Stimulated activated CD8-positive, alpha-beta memory T cell treated with anti-CD3 and anti-CD28 coated beads, Interleukin-4, amount 100 ng/mL, for 4 hours (primary cell): ENCODE data around the gene PGBD5.

ENCODE experiments used
- DNase-seq, 2 donors: peaks; one replicate each; pipeline ENCODE4 v3.0.0-alpha.2; 2020; ENCODE audit warnings: low read depth in 2 of 2, low spot score in 1 of 2

The PGBD5 gene

DNA sequence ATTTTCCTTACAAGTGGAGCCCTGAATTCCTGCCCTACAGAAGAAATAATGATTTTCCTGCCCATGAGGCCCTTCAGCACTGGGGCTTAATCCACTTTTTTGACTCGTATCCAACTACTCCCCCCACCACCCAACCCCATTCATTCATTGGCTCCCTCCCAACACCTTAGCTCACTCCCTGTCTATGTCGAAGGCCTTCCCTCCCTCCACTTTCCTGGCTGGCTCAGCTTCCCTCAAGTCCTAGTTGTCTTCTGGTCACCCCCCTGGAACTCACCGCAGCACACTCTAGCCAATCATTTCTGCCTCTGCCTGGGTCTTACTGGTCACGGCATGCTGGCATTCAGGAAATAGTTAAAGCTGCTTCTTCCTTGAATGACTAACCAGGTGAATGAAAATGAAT is 118.9 kb downstream of the PGBD5 start:
- no peak for DNase-seq

DNA sequence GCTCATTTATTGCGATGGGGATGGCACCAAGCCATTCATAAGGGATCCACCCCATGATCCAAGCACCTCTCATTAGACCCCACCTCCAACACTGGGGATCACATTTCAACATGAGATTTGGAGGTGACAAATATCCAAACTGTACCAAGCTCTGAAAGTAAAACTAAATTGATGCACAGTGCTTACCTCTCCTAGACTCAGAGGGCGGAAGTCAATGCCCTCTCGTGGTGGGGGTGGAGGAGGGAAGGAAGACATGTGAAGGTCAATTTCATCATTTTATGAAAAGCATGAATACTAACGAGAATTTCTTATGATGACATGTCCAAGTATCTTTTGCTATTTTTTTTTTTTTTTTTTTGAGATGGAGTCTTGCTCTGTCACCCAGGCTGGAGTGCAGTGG is 120.0 kb downstream of the PGBD5 start:
- no peak for DNase-seq

DNA sequence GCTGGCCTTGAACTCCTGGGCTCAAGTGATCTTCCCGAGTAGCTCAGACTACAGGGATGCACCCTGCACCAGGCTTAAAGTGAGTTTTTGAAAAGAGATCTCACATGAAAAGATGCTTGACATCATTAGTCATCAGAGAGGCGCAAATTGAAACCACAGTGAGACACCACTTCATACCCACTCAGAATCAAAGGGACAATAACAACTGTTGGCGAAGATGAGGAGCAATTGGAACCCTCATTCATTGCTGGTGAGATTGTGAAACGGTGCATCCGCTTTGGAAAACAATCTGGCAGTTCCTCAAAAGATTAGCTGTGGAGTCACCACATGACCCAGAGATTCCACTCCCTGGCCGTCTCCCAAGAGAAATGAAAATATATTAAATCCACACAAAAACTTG is 122.3 kb downstream of the PGBD5 start:
- no peak for DNase-seq

DNA sequence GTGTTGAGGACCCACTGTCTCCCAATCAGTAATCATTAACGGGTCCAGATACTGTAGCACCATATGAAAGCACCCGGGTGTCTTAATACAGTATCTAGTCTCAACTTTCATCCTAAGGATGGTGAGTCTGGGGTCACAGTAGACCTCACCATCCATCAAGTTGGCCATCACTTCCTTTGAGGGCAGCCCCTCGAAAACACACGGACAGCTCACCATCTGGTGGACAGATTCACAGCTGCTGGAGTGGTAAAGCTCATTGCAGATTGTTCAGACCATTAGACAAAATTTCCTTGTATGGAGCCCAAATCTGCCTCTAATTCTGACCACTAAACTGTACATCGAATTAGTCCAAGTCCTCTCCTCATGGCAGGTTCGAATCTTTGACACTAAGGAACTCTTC is 123.1 kb downstream of the PGBD5 start:
- no peak for DNase-seq

DNA sequence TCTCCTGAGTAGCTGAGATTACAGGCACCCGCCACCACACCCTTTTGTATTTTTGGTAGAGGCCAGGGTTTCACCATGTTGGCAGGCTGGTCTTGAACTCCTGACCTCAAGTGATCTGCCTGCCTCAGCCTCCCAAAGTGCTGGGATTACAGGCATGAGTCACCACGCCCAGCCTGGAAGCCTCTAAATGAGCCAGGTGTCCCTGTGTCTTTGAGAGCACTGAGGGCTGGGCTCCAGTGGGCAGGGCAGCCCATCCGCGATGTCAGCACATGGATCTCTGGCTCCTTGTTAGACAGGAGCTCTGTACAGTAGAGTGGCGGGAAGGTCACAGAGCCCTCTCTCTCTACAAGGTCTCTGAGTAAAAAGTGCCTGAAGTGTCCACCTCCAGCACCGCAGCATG is 124.3 kb downstream of the PGBD5 start:
- DNase-seq = no peak

DNA sequence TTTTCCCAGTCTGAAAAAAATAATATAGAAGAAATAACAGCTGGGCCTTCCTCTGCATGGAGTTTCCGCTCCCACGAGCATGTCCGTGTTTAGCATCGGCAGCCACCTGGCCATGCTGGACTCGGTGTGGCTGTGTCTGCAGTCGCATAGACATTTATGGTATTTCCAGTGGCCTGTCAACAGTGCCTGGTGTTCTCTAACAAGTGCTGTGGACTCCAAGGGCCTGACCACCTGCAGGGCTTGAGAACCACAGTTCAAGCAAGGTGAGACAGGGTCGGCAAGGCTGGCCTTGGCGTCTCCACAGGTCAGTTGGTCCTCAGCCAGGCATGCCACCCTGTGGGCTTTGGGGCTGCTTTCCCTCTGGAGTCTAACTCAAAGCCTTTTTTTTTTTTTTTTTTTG is 124.8 kb downstream of the PGBD5 start:
- no peak for DNase-seq

DNA sequence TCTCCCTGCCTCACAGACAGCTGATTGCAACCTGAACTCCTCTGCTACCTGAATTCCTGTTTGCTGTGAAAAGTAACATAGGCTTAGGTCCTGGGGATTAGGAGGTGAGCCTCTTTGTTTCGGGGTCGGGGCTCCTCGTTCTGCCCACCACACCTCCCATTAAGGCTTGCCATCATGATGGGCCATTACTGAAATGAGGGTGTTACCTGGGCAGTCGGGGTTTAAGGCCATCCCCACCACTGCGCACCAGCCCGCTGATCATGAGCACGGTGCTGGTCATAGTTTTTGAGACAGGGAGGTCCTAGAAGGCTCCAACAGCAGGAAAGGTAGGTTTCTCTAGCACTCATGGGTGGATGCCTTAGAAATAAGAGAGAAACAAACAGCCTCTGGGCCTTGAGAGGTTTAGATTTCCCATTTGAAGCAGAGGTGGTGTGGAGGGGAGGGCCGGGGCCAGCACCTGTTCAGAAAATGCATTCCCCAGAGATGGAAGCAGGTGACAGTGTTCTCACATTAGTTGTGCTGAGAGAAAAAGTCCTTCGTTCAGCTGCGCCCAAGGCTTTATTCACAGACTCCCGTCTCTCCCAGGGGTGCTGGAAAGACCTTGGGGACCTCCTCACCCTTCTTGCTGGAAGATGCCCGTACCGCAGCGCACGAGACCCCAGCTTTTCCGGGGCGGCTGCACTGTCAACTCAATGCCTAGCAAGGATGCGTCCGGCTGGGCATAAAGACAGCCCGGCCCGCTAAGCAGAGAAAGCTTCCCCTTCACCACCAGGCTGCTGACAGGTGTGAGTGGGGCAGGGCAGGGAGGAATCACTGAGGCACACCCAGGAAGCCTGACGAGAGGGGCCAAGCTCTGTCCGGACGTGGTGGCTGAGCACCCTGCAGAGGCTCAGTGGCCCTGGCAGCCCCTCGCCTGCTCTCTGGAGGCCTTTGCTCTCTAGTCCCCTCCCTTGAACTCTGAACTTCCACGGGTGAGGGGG is 125.5 kb downstream of the PGBD5 start:
- no peak for DNase-seq

DNA sequence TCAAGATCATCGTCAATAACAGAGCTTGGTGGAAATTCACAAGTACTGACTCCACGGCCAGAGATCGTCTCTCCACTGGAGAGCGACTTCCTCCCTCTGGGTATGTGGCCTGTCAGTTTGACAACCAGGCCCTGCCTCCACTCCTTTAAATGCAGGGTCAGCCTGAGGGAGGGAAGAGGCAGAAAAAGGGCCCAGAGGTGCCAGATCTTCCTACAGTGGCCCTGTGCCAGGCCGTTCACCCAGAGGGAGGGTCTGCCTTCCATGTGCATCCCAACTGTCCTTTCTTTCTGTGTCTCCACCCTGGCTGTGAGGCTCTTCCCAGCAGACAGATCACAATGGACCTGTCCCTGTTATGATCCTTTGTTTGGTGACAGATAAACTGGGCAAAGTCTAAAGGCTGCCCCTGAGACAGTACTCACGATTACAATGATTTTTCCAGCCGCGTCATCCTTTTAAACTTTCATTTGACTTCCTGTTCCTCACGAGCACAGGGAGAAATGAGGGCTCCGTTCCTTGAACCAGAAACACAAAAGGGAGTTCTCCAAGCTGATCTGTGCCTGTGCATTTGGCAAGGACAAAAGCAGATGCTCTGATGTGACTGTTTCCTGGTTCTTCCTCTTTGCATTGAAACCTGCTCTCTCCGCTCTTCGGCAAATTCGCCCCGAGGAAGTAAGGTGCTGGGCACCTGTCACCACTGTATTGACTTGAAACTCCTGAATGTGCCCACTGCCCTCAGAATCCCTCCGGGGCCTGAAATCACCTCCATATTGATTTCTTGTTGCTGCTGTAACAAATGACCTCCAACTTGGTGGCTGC is 126.7 kb downstream of the PGBD5 start:
- DNase-seq = no peak

DNA sequence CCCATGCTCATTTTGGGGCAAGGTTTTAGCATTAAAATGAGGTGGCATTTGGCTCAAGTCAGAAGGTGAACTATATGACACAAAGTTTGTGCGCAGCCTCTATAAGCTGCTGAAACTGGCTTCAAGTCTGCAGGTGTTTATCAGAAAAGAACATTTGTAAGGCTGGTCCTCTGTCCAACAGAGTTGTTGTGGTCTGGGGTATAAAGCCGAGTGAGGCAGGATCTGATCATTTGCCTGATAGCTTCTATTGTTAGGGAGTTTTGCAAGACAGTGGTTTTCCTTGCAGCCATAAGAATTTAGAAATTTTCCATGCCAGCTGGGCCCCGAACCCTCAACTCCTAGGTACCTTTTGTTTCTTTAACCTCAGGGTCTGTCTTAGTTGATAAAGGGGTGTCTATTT is 130.8 kb downstream of the PGBD5 start:
- DNase-seq = no peak

DNA sequence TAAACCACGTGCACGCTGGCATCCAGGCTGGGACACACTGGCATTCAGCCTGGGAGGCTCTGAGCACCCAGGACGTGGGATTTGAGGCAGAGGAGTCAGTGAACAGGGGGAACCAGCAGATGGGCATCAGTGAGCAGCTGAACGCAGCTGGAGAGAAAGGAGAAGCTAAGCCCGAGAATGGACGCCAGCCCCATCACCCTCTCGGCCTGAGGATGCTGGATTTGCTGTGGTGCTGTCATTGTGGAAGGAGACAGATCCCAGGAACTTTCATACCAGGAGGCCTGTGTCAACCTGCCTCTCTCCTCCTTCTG is 132.8 kb downstream of the PGBD5 start:
- no peak for DNase-seq

DNA sequence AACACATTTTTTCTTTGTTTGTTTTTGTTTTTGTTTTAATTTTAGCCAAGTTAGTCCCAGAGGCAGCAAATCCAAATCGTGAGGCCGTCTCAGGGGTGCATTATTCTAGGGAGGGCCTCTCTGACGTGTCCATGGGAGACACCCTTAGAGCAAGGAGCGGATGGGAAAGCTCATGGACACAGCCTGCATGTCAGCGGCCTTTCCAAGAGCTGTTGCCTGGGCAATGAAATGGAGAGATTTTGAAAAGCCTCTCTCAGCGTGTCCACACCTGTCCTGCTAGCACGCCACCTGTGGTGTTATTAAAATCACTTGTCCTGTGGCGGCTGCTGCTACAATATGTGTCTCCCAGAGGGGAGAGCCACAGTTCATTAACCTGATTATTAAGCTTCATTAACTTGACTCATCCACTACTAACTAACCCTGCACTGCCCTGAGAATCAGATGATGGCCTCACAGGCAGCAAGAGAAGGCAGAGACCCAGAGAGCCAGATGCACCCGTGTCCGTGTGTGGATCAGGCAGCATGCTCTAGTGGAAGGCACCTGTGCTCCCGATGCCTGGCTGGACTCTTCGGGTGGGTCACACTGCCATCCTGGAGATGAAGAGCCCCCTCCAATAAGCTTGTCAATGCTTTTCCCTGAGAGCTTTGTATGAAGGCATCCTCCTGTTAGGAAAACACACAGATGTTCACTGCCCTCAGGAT is 133.3 kb downstream of the PGBD5 start:
- no peak for DNase-seq

DNA sequence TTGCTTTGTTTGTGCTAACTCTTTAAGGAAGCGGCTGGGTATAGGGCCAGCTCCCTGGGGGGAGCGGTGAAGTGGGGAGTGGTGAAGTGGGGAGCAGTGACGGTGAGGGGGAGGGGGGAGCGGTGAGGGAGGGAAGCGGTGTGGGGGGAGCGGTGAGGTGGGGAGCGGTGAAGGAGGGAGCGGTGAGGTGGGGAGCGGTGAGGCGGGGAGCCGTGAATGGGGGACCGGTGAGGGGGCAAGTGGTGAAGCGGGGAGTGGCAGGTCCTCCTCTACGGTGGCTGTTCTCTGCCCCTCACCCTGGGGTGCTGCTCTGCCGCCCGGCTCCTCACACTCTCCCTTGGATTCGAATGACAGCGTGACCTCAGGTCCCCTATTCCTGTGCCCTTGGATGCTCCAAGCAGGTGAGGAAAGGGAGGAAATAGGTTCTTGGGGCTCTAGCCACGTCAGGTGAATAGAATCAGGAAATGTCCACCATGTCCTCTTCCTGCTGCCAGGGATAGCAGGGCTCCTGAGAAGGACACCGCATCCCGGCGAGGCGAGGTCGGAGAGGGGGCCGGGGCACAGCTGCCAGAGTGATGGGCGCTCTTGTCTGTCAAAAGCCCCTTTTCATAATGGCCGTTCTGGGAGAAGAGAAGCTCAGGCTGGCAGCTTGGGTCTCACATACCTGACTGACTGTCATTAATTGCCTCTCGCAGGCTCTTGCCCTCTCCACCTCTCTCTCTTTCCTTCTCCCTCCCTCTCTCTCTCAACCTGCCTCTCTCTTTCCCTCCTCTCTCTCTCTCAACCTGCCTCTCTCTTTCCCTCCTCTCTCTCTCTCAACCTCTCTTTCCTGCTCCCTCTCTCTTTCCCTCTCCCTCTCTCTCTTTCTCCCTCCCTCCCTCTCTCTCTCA is 134.2 kb downstream of the PGBD5 start:
- DNase-seq = no peak

DNA sequence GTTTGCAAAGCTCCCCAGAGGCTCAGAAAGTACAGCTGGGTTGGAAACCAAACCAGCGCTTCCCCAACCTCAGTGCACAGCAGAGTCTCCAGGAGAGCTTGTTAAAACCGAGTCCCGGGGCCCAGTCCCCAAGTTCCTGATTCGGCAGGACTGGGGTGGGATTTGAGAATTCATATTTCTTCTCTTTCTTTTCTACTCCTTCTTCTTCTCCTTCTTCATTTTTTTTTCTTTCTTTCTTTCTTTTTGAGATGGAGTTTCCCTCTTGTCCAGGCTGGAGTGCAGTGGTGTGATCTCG is 136.8 kb downstream of the PGBD5 start:
- DNase-seq = no peak

DNA sequence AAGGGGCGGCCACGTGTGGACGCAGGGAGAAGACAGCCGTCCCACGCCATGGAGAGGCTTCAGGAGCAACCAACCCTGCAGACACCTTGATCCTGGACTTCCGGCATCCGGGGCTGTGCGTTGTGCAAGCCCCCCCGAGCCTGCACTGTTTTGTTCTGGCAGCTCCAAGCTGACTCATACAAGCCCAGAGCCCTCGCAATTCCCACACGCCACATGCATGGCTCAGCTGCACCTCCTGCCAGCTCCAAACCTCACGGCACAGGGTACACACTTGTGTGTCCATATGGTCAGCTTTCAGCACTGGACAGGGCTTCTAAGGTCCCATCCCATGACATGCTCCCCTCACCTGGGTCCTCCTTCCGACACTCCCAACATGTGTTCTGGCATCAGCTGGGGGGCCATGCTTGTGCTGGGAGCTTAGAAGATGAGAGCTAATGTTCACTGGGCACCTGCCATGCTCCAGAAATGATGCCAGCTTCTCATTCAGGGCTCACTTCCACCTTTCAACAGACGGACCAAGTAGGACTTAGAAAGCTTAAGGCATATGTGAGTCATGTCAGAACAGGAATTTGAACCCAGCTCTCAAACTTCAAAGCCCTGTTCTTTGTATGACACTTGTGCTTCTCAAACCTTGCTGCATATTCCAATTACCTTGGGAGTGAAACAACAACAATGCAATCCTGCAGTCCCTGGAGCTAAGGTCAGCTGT is 137.3 kb downstream of the PGBD5 start:
- DNase-seq = no peak

DNA sequence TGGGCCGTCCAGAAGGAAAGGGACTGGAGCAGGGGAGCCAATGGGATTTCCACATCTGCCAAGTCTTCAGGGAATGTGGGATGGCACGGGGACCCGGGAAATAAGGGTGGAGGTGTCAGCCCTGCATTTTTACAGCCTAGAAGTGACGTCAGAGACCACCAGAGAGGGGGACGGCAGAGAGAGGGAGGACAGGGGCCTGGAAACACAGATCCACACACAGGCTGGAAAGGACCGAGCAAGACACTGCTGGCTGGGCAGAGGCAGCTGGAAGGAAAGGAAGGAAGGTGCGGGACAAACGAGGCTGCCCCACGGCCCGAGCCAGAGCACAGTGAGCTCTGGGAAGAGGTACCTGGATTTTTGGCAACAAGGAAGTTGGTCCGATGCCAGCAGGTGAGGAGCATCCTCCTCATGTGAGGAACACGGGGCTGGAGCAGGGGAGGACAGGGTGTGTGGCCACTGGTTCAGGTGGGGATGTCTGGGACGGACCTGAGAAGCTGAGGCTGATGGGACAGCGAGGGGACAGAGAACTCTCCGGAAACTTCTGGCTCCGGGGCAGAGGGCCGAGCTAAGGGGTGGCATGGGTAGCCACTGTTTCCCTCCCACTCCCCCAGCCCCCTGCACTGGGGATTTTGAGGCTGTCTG is 138.3 kb downstream of the PGBD5 start:
- no peak for DNase-seq

DNA sequence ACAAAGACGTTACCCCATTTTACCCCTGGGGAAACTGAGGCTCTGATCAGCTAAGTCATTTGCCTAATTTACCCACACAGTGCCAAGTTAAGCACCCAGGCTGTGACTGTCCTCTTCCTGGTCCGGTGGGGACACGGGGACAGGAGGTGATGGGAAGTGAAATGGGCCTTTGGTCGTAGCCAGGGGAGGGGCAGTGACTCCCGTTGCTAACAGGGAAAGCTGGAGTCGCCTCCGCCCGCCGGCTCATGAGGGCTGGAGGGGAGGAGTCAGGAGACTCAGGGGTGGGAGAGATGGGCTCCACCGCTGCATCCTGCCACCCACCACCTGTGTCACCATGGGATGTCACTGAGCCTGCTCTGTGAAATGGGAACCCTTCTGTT is 139.3 kb downstream of the PGBD5 start:
- DNase-seq = no peak

DNA sequence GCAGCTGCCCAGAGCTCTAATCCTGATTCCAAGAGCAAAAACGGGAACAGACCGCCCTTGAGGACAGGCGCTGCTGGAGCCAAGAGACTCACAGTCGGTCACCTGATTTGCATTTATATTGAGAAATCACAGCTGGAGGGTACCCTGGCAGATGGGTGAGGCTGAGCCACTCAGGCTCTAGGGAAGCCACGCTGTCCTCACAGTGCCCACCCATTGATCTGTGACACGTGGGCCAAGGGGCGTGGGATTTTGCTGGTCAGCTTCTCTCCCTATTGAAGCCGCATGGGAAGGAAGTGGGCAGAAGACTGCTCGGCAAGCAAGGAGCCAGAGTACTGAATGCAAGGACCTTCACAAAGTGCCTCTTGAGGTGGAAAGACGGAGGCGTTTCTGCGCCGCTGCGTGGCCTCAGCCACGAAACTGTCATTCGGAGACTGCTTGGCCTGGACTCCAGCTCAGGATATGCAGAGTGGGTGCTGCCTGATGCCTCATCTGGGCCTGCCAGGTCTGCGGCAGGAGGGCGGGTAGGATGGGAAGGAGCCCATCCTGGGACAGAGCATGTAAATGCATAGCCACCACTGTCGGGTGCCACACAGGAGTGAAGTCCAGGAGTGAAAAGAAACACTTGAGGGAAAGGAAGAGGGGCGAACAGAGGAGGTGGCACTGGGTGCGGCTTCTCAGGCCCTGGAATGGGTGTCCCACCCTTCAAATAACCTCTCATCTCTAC is 139.8 kb downstream of the PGBD5 start:
- DNase-seq = no peak

DNA sequence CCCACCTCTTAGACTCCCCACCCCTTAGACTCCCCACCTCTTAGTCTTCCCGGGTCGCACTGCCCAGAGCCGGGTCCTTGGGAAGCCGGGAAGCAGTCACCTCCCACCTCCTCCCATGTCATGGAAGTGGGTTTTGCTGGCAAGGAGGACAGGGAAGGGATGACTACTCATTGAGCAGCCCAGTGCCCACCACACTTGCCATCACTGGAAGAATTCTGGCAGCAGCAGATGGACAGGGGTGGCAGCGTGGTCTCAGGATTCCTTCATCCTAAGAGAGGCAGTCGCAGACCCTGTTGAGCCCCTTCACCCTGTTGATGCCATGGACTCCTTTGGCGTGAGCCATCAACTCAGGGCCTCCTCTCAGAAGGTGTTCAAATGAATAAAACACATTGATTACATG is 140.8 kb downstream of the PGBD5 start:
- DNase-seq = no peak

DNA sequence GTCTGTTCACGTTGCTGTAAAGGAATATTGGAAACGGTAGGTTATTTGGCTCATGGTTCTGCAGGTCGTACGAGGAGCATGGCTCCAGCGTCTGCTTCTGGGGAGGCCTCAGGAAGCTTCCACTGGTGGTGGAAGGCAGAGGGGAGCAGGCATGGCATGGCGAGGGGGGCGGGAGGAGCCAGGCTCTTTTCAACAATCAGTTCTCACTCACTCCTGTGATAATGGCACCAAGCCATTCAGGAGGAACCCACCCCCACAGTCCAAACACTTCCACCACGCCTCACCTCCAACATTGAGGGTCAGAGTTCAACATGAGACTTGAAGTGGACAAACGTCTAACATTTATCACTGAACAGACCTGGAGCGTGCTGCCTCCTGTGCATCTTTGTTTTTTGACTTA is 141.2 kb downstream of the PGBD5 start:
- no peak for DNase-seq
